ENCODE measurements around the gene PTCSC3.
"Not testable (repeated sequence)": the region's sequence is repeated elsewhere in the genome, so short reads cannot be mapped to it uniquely, and the experiment has no call there.

PTCSC3 gene

DNA sequence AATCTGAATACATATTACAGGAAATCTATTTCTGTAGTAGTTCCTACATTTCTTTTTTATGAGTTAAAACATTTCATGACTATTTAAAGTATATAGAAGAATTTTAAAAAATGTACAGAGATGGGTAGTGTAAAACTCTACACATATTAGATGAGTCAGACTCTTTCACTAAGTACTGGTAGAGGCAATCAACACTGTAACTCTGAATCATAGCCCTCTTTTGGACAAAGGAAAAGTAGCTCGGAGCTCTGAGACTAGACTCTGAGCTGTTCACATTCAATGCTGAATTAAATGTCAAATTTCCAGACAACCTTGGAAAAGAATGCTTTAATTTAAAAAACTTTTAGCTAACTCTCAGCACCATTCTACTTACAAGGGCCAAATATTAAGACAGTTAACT is 3.4 kb downstream of the PTCSC3 start:
- no peak for DNase-seq (ENCODE audit: low spot score)

DNA sequence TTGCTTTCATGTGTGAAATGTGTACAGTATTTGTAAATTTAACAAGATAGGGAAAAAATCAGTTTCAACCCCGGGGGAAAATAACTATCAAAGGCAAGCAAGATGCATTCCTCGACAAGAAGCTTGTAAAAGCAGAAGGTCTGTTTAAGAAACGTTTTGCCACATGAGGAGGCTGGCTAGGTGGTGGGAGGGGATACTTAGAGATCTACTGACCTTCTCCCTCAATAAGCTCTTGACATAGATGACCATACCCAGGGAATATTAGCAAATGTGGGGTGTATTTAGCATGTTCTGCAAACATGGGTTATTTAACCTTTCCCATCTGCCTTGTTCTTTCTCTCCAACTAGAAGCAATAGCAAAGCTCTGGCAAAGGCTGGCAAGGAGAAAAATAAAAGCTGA is 4.9 kb downstream of the PTCSC3 start:
- no peak for DNase-seq (ENCODE audit: low spot score)

GRCh38 chr14:36167431-36167830 is 9.1 kb downstream of the PTCSC3 start:
- no peak for DNase-seq (ENCODE audit: low spot score)

DNA sequence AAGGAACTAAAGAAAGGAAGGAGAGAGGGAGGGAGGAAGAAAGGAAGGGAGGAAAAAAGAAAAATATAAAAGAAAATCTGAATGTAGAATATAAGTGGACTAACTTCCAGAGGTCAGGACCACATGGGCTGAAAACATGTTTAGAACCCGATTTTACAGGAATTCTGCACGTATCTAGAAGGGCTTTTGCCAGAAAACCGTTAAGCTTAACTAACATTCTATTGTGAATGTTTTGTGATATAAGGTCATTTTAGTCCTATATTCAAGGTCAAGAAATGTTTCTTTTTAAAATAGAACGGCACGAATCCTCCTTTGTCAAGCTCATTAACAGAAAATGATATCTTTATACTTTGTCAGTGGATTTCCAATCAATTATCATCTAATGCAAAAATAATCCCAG is 13.1 kb downstream of the PTCSC3 start:
- no peak for DNase-seq (ENCODE audit: low spot score)

DNA sequence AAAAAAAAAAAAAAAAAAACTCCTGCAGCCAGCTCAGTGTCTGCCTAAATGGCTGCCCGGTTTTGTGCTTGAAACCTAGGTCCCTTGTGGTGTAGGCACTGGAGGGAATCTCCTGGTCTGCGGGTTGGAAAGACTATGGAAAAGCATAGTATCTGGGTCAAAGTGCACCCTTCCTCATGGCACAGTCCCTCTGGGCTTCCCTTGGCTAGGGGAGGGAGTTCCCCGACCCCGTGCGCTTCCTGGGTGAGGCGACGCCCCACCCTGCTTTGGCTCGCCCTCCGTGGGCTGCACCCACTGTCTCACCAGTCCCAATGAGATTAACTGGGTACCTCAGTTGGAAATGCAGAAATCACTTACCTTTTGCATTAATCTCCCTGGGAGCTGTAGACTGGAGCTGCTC is 14.3 kb downstream of the PTCSC3 start:
- no peak for DNase-seq (ENCODE audit: low spot score)

- DNase-seq (ENCODE audit: low spot score): no peak
Measured at GRCh38 chr14:36161776-36162175, 14.7 kb downstream of the PTCSC3 start.

GRCh38 chr14:36151335-36151734 is 25.2 kb downstream of the PTCSC3 start:
- DNase-seq (ENCODE audit: low spot score): no peak

GRCh38 chr14:36134038-36134437 is 42.5 kb downstream of the PTCSC3 start:
- DNase-seq (ENCODE audit: low spot score): no peak

GRCh38 chr14:36132826-36133225 is 43.7 kb downstream of the PTCSC3 start:
- no peak for DNase-seq (ENCODE audit: low spot score)

GRCh38 chr14:36130186-36130585 is 46.3 kb downstream of the PTCSC3 start:
- no peak for DNase-seq (ENCODE audit: low spot score)

- no peak for DNase-seq (ENCODE audit: low spot score)
Measured at GRCh38 chr14:36129181-36129580, 47.3 kb downstream of the PTCSC3 start.

GRCh38 chr14:36113341-36113740 is 63.2 kb downstream of the PTCSC3 start:
- DNase-seq (ENCODE audit: low spot score): no peak

GRCh38 chr14:36111822-36112583 is 64.5 kb downstream of the PTCSC3 start:
- no peak for DNase-seq (ENCODE audit: low spot score)

DNA sequence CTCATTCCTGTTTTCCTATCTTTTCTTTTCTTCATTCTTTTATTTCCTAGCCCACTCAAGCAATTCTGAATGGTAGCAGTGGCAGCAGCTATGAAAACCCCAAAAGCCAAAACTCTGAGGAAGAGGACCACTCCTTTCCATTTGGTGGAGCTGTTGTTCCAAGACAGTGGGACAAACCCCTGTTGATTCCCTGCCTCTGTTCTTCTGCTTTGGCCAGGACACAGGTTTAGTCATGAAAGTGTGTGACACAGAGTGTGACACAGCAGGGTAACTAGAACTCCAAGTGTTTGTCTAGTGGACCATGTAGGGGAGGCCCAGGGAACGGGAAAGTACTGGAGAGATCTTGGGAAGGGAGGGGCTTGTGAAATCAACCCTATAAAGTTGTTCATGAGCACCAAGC is 71.1 kb downstream of the PTCSC3 start:
- DNase-seq (ENCODE audit: low spot score): no peak

DNA sequence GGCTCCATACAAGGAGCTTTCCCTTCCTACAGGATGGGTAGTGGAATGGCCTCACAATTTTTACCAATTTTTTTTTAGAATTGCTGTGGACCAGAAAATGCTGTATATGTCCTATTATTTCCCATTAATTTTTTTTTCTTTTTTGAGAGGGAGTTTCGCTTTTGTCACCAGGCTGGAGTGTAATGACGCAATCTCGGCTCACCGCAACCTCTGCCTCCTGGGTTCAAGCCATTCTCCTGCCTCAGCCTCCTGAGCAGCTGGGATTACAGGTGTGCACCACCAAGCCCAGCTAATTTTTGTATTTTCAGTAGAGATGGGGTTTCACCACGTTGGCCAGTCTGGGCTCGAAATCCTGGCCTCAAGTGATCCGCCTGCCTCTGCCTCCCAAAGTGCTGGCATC is 72.3 kb downstream of the PTCSC3 start:
- not testable (repeated sequence) for DNase-seq (ENCODE audit: low spot score)

- DNase-seq (ENCODE audit: low spot score): no peak
Measured at GRCh38 chr14:36099619-36100018, 76.9 kb downstream of the PTCSC3 start.

DNA sequence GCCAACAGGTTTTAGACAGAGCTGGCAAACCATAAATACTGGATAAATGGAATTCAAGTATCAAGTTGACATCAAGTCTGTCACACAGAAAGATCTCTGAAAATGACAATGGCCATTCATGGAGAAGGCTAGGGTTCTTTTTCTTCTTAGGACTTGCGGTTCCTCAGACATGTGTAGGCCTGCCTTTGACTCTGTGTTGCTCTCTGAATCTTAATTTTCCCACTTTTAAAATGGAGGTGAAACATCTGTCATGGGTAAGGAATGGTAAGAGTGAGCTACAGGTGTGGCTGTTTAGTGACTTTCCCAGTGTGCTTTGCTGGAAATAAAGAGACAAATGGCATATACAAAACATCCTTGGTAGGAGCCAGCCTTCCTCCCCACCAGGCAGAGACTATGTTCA is 79.2 kb downstream of the PTCSC3 start:
- no peak for DNase-seq (ENCODE audit: low spot score)

DNA sequence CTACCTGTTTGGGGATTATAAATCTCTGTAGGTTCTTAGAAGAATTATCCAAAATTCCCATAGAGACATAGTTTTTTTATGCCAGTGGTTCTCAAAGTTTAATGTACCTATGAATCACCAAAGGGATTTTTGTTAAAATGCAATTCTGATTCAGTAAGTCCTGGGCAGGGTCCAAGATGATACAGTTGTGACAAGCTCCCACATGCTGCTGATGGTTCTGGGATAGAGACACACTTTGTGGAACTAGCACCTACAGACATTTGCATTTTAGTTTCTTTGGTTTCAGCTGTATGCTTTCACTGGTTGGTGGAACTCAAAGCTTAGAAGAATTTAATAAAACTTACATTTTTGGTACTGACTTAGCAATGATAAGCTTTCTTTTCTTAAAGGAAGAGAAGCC is 80.4 kb downstream of the PTCSC3 start:
- no peak for DNase-seq (ENCODE audit: low spot score)

DNA sequence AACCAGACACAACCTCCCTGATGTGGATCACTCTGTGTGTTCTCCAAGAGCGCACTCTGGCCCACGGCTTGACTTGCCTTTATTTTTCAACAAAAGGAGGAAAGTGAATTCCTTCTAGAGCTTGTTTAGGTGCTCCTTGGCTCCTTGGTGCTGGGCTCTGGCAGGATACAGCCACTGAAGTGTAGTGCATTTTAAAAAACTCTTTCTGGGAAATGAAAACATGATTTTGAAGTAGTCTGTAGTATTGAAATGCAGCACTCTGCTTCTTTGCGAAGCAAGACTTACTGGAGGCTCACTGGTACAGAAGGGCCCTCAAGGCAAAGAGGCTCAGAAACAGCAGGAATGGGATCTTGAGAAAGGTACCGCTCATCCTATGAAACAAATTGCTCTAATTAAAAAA is 81.6 kb downstream of the PTCSC3 start:
- no peak for DNase-seq (ENCODE audit: low spot score)

GRCh38 chr14:36091096-36091495 is 85.4 kb downstream of the PTCSC3 start:
- DNase-seq (ENCODE audit: low spot score): no peak

DNA sequence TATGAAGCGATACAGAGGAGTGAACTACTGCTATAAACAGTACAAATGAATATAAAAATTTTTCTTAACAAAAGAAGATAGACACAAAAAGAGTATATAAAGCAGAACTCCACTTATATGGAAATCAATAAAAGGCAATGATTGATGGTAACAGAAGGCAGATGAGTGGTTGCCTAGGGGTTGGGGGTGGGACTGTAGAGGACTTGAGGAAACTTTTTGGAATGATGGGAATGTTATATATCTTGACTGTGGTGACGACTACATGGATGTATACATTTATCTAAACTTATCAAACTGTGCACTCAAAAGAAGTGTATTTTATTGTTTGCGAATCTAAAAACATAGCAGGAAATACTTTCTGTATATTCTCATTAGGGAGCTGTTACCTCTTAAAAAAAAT is 89.1 kb downstream of the PTCSC3 start:
- no peak for DNase-seq (ENCODE audit: low spot score)

DNA sequence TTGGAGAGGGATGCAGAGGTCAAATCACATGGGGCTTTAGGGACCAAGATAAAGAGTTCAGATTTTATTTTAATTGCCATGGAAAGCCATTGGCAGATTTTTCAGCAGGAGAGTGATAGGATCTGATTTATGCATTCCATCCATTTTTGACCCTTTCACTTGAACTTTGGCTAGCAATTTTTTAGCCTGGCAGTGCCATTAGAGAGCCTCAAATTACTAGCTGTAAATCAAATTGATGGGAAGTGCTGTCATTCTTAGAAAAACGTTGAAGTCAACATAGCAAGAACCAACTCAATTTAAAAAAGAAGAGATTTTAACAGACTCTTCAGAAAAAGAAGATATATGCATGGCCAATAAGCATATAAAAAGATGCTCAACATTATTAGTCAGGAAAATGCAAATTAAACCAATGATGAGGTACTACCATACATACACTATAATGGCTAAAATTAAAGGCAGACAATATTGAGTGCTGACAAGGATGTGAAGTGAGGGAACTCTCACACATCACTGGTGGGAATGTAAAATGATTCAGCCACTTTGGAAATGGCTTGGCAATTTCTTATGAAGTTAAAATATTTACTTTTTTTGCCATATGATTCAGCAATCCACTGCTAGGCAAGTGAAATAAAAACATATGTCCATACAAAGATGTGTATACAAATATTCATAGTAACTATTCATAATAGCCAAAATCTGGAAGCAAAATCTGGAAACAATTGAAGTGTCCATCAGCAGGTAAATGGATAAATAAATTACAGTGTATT is 89.7 kb downstream of the PTCSC3 start:
- DNase-seq (ENCODE audit: low spot score): no peak

- DNase-seq (ENCODE audit: low spot score): no peak
Measured at GRCh38 chr14:36085861-36086260, 90.7 kb downstream of the PTCSC3 start.

Data from germinal center (tissue), 1 donor.